Endothelial cell of umbilical vein (primary cell): ENCODE data around the gene OR5AU1. TPM values are rescaled to one million over a fixed set of nuclear protein-coding genes. Genes with fewer than 3 reads are reported as not detected.

Experiments
- BruUV-seq: library from RNA; stranded (reverse); fragments of 400-500 nt; replicated peaks from 2 replicates; lab custom pipeline; 2021; lab: Mats Ljungman, UMichigan
- CTCF ChIA-PET: fragments of 300-600, 350-600 bp; sonication (Branson Sonifier 250); formaldehyde crosslinking; loops from one replicate; lab custom pipeline; 2021; ENCODE audit warnings: antibody characterized with exemption, inconsistent platforms; lab: Charles Lee
- POLR2A ChIA-PET: fragments of 300-600, 350-600 bp; sonication (Branson Sonifier 250); formaldehyde crosslinking; loops from one replicate; lab custom pipeline; 2021; ENCODE audit warnings: antibody characterized with exemption, inconsistent platforms; lab: Charles Lee
- DNase-seq: peaks from one replicate; pipeline ENCODE4 v3.0.0-alpha.2; 2011; ENCODE audit warnings: low read depth, low spot score
- FAIRE-seq: peaks from 2 replicates; lab custom pipeline; 2011; peaks lifted over from hg19 to GRCh38; lab: Jason Lieb, UNC
- H2AFZ ChIP-seq: 2 replicates; pipeline ENCODE4 v1.6.0; 2012; ENCODE audit warnings: low read depth, low read length, control low read depth, inconsistent platforms
- H3K27ac ChIP-seq: 2 replicates; pipeline ENCODE4 v1.5.1; 2011; ENCODE audit warnings: low read depth, mild to moderate bottlenecking, control low read depth, low read length, moderate library complexity; ENCODE audit not compliant: insufficient read depth
- H3K27me3 ChIP-seq, 2 experiments: 2 replicates each; pipeline versions ENCODE4 v1.6.0 to v1.6.1; 2011; ENCODE audit warnings: low read length in 2 of 2, mixed read lengths in 1 of 2; ENCODE audit not compliant: control insufficient read depth in 2 of 2, insufficient read depth in 2 of 2
- H3K36me3 ChIP-seq, 2 experiments: 2 replicates in 1 of 2; 3 replicates in 1 of 2; pipeline ENCODE4 v1.5.1; 2011; ENCODE audit warnings: low read length in 2 of 2, mild to moderate bottlenecking in 1 of 2, moderate library complexity in 1 of 2; ENCODE audit not compliant: control insufficient read depth in 2 of 2, insufficient read depth in 2 of 2; ENCODE audit errors: extremely low read depth in 1 of 2
- H3K4me1 ChIP-seq: 3 replicates; pipeline ENCODE4 v1.5.1; 2011; ENCODE audit warnings: mild to moderate bottlenecking, low read length; ENCODE audit not compliant: control insufficient read depth, insufficient read depth; ENCODE audit errors: extremely low read depth
- H3K4me2 ChIP-seq: 2 replicates; pipeline ENCODE4 v1.6.1; 2011; ENCODE audit warnings: low read length, control low read depth, mixed read lengths; ENCODE audit not compliant: insufficient read depth
- H3K4me3 ChIP-seq, 3 experiments: fragments of 200-600 bp in 1 of 3; sonication (generic), shearing (Covaris generic) in 1 of 3; replicated peaks in 1 of 3; 2 replicates each; pipeline ENCODE4 v1.5.1; 2011 to 2016; ENCODE audit warnings: control low read depth in 3 of 3, low read length in 3 of 3, mild to moderate bottlenecking in 2 of 3, inconsistent platforms in 1 of 3, low read depth in 1 of 3, moderate library complexity in 1 of 3; ENCODE audit not compliant: insufficient read depth in 1 of 3
- H3K79me2 ChIP-seq: 2 replicates; pipeline ENCODE4 v1.6.0; 2012; ENCODE audit warnings: low read length, inconsistent platforms; ENCODE audit not compliant: control insufficient read depth, insufficient read depth
- H3K9ac ChIP-seq: replicated peaks from 2 replicates; pipeline ENCODE3; 2011; ENCODE audit warnings: low read length, control low read depth; ENCODE audit not compliant: insufficient read depth; ENCODE audit errors: extremely low read depth
- H3K9me1 ChIP-seq: replicated peaks from 3 replicates; pipeline ENCODE4 v1.6.0; 2011; ENCODE audit warnings: mild to moderate bottlenecking, low read length; ENCODE audit not compliant: control insufficient read depth, insufficient read depth; ENCODE audit errors: extremely low read depth
- H3K9me3 ChIP-seq: replicated peaks from 2 replicates; pipeline ENCODE4 v1.5.1; 2012; ENCODE audit warnings: low read length, inconsistent platforms; ENCODE audit not compliant: control insufficient read depth, insufficient read depth
- H4K20me1 ChIP-seq: replicated peaks from 2 replicates; pipeline ENCODE3; 2011; ENCODE audit warnings: mild to moderate bottlenecking, low read length; ENCODE audit not compliant: control insufficient read depth, insufficient read depth; ENCODE audit errors: extremely low read depth
- CTCF ChIP-seq, 2 donors: IDR thresholded peaks; 1 replicate in 1 of 2; 2 replicates in 1 of 2; pipeline ENCODE4 v1.5.1; 2011; ENCODE audit warnings: low read length in 2 of 2, mild to moderate bottlenecking in 2 of 2, moderate library complexity in 2 of 2, control low read depth in 1 of 2, inconsistent platforms in 1 of 2, low read depth in 1 of 2; ENCODE audit not compliant: insufficient read depth in 1 of 2; ENCODE audit errors: extremely low read depth in 1 of 2
- EZH2 ChIP-seq: IDR thresholded peaks from 2 replicates; pipeline ENCODE4 v1.6.1; 2012; ENCODE audit warnings: borderline replicate concordance, low read depth, mild to moderate bottlenecking, moderate library complexity, low read length, inconsistent platforms; ENCODE audit not compliant: severe bottlenecking
- FOS ChIP-seq: IDR thresholded peaks from 2 replicates; pipeline ENCODE4 v1.6.1; 2011; ENCODE audit warnings: mild to moderate bottlenecking, low read length, moderate library complexity, borderline replicate concordance; ENCODE audit not compliant: insufficient read depth
- GATA2 ChIP-seq: IDR thresholded peaks from 2 replicates; pipeline ENCODE4 v1.7.0; 2011; ENCODE audit warnings: low read depth, mild to moderate bottlenecking, moderate library complexity, mixed read lengths, low read length; ENCODE audit not compliant: insufficient read length, insufficient read depth
- JUN ChIP-seq: IDR thresholded peaks from 2 replicates; pipeline ENCODE4 v1.6.1; 2011; ENCODE audit warnings: borderline replicate concordance, low read depth; ENCODE audit not compliant: insufficient read length, insufficient read depth
- MAX ChIP-seq: IDR thresholded peaks from 2 replicates; pipeline ENCODE4 v1.6.1; 2011; ENCODE audit not compliant: insufficient read depth, insufficient read length
- MYC ChIP-seq: IDR thresholded peaks from one replicate; pipeline ENCODE4 v1.6.1; 2011; ENCODE audit warnings: mild to moderate bottlenecking, low read depth, low read length
- POLR2A ChIP-seq: IDR thresholded peaks from 2 replicates; pipeline ENCODE4 v1.6.1; 2012; ENCODE audit warnings: low read depth, mild to moderate bottlenecking, control low read depth, low read length
- POLR2AphosphoS5 ChIP-seq: IDR thresholded peaks from 2 replicates; pipeline ENCODE4 v1.6.1; 2012; ENCODE audit warnings: low read depth, mild to moderate bottlenecking, control low read depth, low read length, moderate library complexity; ENCODE audit not compliant: insufficient read depth
- dilution Hi-C: fragments of 300-500 bp; cut with MboI; formaldehyde crosslinking; loops from one replicate; pipeline ENCODE4 v1.15.0; 2019; ENCODE audit warnings: low sequenced_read_pairs; ENCODE audit not compliant: extremely low pct_ligation_motif_present
- intact Hi-C: fragments of 100-400 bp; cut with micrococcal nuclease; formaldehyde crosslinking; loops from one replicate; pipeline ENCODE4 v1.10.0; 2022
- polyA plus RNA-seq, 4 experiments: library from polyadenylated mRNA; depleted of rRNA in 3 of 4; stranded (reverse) in 3 of 4; unstranded in 1 of 4; fragments of >200 nt; gene quantifications; 2 replicates each; pipeline versions ENCODE4 v1.2.1 to v1.2.3, GENCODE V29; 2011 to 2012; ENCODE audit warnings: missing spikeins in 1 of 4
- total RNA-seq: library from RNA; stranded (reverse); gene quantifications from 2 replicates; pipeline ENCODE4 v1.2.3, GENCODE V29; 2021

Gene OR5AU1
- total and polyA plus RNA-seq, 2 donors (not counting 3 experiments of a cell fraction or from before 2014, with no cell fraction given) = not detected

- BruUV-seq = no TSS peak
- H2AFZ ChIP-seq = no peak overlapping the region
- POLR2A ChIA-PET = no interaction called here
- TF ChIP-seq JUN (no peak), POLR2A (no peak), CTCF (IDR thresholded peaks at IDR 0.05; ENCODE audit: extremely low read depth in 1 of 2, insufficient read depth in 1 of 2, low read depth in 1 of 2, low read length in 2 of 2) (no peak), FOS (no peak), GATA2 (no peak), EZH2 (no peak), POLR2AphosphoS5 (no peak), MAX (no peak), MYC (no peak)
- dilution Hi-C loops = no loop called here
- no peak overlapping the region for H3K4me3 ChIP-seq
- no peak overlapping the region for H3K27ac ChIP-seq
- CTCF ChIA-PET = interaction anchor here (1.6 kb wide), 1 partner anchor 97 kb away, joined by 5 read pairs; no protein-coding TSS in a partner anchor
- H3K9me3 ChIP-seq = no peaks in the 10 kb centered on the region
- no peak for FAIRE-seq
- intact Hi-C loops = no loop called here
- no peak for DNase-seq
- no peaks in the 10 kb centered on the region for H3K4me1 ChIP-seq
- no peaks in the 10 kb centered on the region for H3K79me2 ChIP-seq
- H3K36me3 ChIP-seq = no peaks in the 10 kb centered on the region
- no peaks in the 10 kb centered on the region for H3K9me1 ChIP-seq
- no peak overlapping the region for H3K9ac ChIP-seq
- H3K4me2 ChIP-seq = no peak overlapping the region
- no peaks in the 10 kb centered on the region for H4K20me1 ChIP-seq
- H3K27me3 ChIP-seq = peaks cover 2 to 3% of the 10 kb centered on the region in 2 experiments
Measured at GRCh38 chr14:21112255-21112654, 43.6 kb downstream of the OR5AU1 start.
